ENCODE results near the gene JAZF1. TPM values are rescaled to one million over a fixed set of nuclear protein-coding genes. Genes with fewer than 3 reads are reported as not detected.

JAZF1 gene
- total and polyA plus RNA-seq, 2 experiments from 2014 or later, result 13.8 to 19.6 TPM

DNA sequence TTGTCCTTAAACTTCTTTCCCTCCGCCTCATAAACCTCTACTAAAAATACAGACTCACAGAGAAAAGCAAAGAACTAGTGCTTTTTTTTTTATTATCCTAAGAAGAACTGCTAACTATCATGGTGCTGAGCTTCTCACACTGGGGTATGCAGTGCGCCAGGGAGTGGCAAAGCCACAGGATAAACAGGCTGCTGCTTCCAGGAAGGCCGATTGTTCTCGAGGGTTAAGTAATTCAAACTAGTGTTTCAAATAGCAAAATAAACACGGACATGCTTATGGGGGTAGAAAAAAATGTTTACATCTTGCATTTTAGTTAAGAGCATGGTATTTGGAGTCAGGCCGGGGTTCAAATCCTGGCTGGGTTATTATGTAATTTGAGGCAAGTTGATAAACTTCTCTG is 283.6 kb downstream of the JAZF1 start:
- Histone ChIP-seq H2AFZ (no peak overlapping the region), H3K36me3 (ENCODE audit: low read depth) (peaks cover 8% of the 10 kb centered on the region), H3K79me2 (ENCODE audit: insufficient read depth) (peaks cover 3% of the 10 kb centered on the region; the same call in 1 of the 2 replicates), H3K27me3 (replicated peaks; ENCODE audit: insufficient read depth) (no peaks in the 10 kb centered on the region), H3K4me1 (ENCODE audit: insufficient read depth) (peaks cover 23% of the 10 kb centered on the region), H3K9ac (no peak overlapping the region), H3K9me2 (ENCODE audit: insufficient read depth) (no peaks in the 10 kb centered on the region), H3F3A (ENCODE audit: insufficient read depth) (peaks cover 17% of the 10 kb centered on the region), H3K9me3 (ENCODE audit: low read depth) (no peaks in the 10 kb centered on the region), H3K4me3 (no peak overlapping the region), H3K27ac (no peak overlapping the region), H3K4me2 (ENCODE audit: unreplicated experiment) (no peak overlapping the region), H4K20me1 (ENCODE audit: insufficient read depth) (no peaks in the 10 kb centered on the region)
- in situ Hi-C loops (cut with MboI), result no loop called here
- WGBS, 2 experiments (ENCODE audit: low coverage in 1 of 2, low lambda C conversion rate in 2 of 2, missing lambda C conversion rate in 2 of 2), result 70 to 71% methylated on average over 6 of the region's 6 CpGs
- no peak for TF ChIP-seq EZH2 (IDR thresholded peaks at IDR 0.05; ENCODE audit: insufficient read depth, poor library complexity, severe bottlenecking)
- TF ChIP-seq EZH2phosphoT487 (IDR thresholded peaks at IDR 0.05; ENCODE audit: insufficient read depth, low read depth), result no peak
- no peak for DNase-seq

- Histone ChIP-seq H3K4me1 (ENCODE audit: insufficient read depth) (peaks cover 12% of the 10 kb centered on the region), H3K9ac (no peak overlapping the region), H3K4me3 (no peak overlapping the region), H3K27ac (no peak overlapping the region), H3K79me2 (ENCODE audit: insufficient read depth) (peaks cover 3% of the 10 kb centered on the region; the same call in 1 of the 2 replicates), H3K27me3 (replicated peaks; ENCODE audit: insufficient read depth) (no peaks in the 10 kb centered on the region), H3K36me3 (ENCODE audit: low read depth) (peaks cover 8% of the 10 kb centered on the region), H3K9me3 (ENCODE audit: low read depth) (no peaks in the 10 kb centered on the region), H3K9me2 (ENCODE audit: insufficient read depth) (no peaks in the 10 kb centered on the region), H4K20me1 (ENCODE audit: insufficient read depth) (no peaks in the 10 kb centered on the region), H2AFZ (no peak overlapping the region), H3F3A (ENCODE audit: insufficient read depth) (peaks cover 3% of the 10 kb centered on the region; the same call in 1 of the 2 replicates), H3K4me2 (ENCODE audit: unreplicated experiment) (no peak overlapping the region)
- no peak for DNase-seq
- in situ Hi-C loops (cut with MboI), result no loop called here
- TF ChIP-seq EZH2 (IDR thresholded peaks at IDR 0.05; ENCODE audit: insufficient read depth, poor library complexity, severe bottlenecking), result no peak
- no peak for TF ChIP-seq EZH2phosphoT487 (IDR thresholded peaks at IDR 0.05; ENCODE audit: insufficient read depth, low read depth)
These were observed 285.0 kb downstream of the JAZF1 start for GRCh38 chr7:27895551-27895950.

GRCh38 chr7:27890205-27890849 is 290.3 kb downstream of the JAZF1 start:
- Histone ChIP-seq H3F3A (ENCODE audit: insufficient read depth) (no peaks in the 10 kb centered on the region), H3K79me2 (ENCODE audit: insufficient read depth) (no peaks in the 10 kb centered on the region), H2AFZ (no peak overlapping the region), H4K20me1 (ENCODE audit: insufficient read depth) (no peaks in the 10 kb centered on the region), H3K9me2 (ENCODE audit: insufficient read depth) (no peaks in the 10 kb centered on the region), H3K36me3 (ENCODE audit: low read depth) (peaks cover 14% of the 10 kb centered on the region), H3K9ac (no peak overlapping the region), H3K4me1 (ENCODE audit: insufficient read depth) (no peaks in the 10 kb centered on the region), H3K27me3 (replicated peaks; ENCODE audit: insufficient read depth) (no peaks in the 10 kb centered on the region), H3K27ac (no peak overlapping the region), H3K9me3 (ENCODE audit: low read depth) (no peaks in the 10 kb centered on the region), H3K4me3 (no peak overlapping the region), H3K4me2 (ENCODE audit: unreplicated experiment) (no peak overlapping the region)
- in situ Hi-C loops (cut with MboI), result no loop called here
- DNase-seq, result no peak
- WGBS, 2 experiments (ENCODE audit: low coverage in 1 of 2, low lambda C conversion rate in 2 of 2, missing lambda C conversion rate in 2 of 2), result 46 to 69% methylated on average over 1 of the region's 1 CpG
- TF ChIP-seq EZH2phosphoT487 (IDR thresholded peaks at IDR 0.05; ENCODE audit: insufficient read depth, low read depth) (no peak), EZH2 (IDR thresholded peaks at IDR 0.05; ENCODE audit: insufficient read depth, poor library complexity, severe bottlenecking) (no peak)

- no peak for DNase-seq
- Histone ChIP-seq H3K9ac (no peak overlapping the region), H3F3A (ENCODE audit: insufficient read depth) (no peaks in the 10 kb centered on the region)
These were observed 290.8 kb downstream of the JAZF1 start for GRCh38 chr7:27889800-27890199.

More at GRCh38 chr7:27889800-27890199, 290.8 kb downstream of the JAZF1 start:
- no peaks in the 10 kb centered on the region for H3K27me3 ChIP-seq (replicated peaks; ENCODE audit: insufficient read depth)
- no peaks in the 10 kb centered on the region for H4K20me1 ChIP-seq (ENCODE audit: insufficient read depth)
- no peak overlapping the region for H2AFZ ChIP-seq
- no peak overlapping the region for H3K4me2 ChIP-seq (ENCODE audit: unreplicated experiment)
- WGBS, 2 experiments (ENCODE audit: low coverage in 1 of 2, low lambda C conversion rate in 2 of 2, missing lambda C conversion rate in 2 of 2), result 87 to 89% methylated on average over 3 of the region's 3 CpGs
- peaks cover 14% of the 10 kb centered on the region for H3K36me3 ChIP-seq (ENCODE audit: low read depth)
- H3K9me3 ChIP-seq (ENCODE audit: low read depth), result no peaks in the 10 kb centered on the region
- no peak overlapping the region for H3K27ac ChIP-seq
- H3K4me3 ChIP-seq, result no peak overlapping the region
- H3K9me2 ChIP-seq (ENCODE audit: insufficient read depth), result no peaks in the 10 kb centered on the region
- TF ChIP-seq EZH2phosphoT487 (IDR thresholded peaks at IDR 0.05; ENCODE audit: insufficient read depth, low read depth) (no peak), EZH2 (IDR thresholded peaks at IDR 0.05; ENCODE audit: insufficient read depth, poor library complexity, severe bottlenecking) (no peak)
- in situ Hi-C loops (cut with MboI), result no loop called here
- H3K4me1 ChIP-seq (ENCODE audit: insufficient read depth), result no peaks in the 10 kb centered on the region
- no peaks in the 10 kb centered on the region for H3K79me2 ChIP-seq (ENCODE audit: insufficient read depth)

All from GM23248 (cell line).